K562 (cell line): ENCODE measurements around the gene VEGFB. TPM values are rescaled to one million over a fixed set of nuclear protein-coding genes. Genes with fewer than 3 reads are reported as not detected.

Experiments
- ATAC-seq: fragments of 200-7000 bp; cut with Tn5 transposase; 3 replicates; pipeline ENCODE4 v1.9.1; 2020; ENCODE audit warnings: moderate library complexity
- BruUV-seq: library from RNA; stranded (reverse); fragments of 400-500 nt; replicated peaks from 2 replicates; lab custom pipeline; 2021; lab: Mats Ljungman, UMichigan
- CTCF ChIA-PET: fragments of 300-600 bp; formaldehyde crosslinking; extraction: SDS; loops from one replicate; lab custom pipeline; 2021; ENCODE audit warnings: low intra/inter-chr PET ratio; lab: Yijun Ruan, JAX
- POLR2A ChIA-PET: fragments of 300-600, 350-650 bp; sonication (Branson Sonifier 250); formaldehyde crosslinking; extraction: SDS; loops from one replicate; lab custom pipeline; 2021; ENCODE audit warnings: antibody characterized with exemption, inconsistent platforms; lab: Yijun Ruan, JAX
- DNase-seq, 4 experiments: peaks; one replicate each; pipeline versions ENCODE4 v3.0.0 to v3.0.0-alpha.2; 2011 to 2018; ENCODE audit warnings: low spot score in 3 of 4, mixed read lengths in 3 of 4; ENCODE audit errors: extremely low read depth in 1 of 4
- FAIRE-seq: peaks from 2 replicates; lab custom pipeline; 2011; peaks lifted over from hg19 to GRCh38; lab: Jason Lieb, UNC
- H2AFZ ChIP-seq: 2 replicates; pipeline ENCODE4 v1.6.0; 2011; ENCODE audit warnings: low read depth, low read length, control low read depth, inconsistent platforms
- H3K27ac ChIP-seq: fragments of 200-600 bp; 3 replicates; pipeline ENCODE4 v1.8.0; 2011; ENCODE audit warnings: low read depth, mild to moderate bottlenecking, control low read depth, inconsistent platforms, low read length, moderate library complexity, mixed read lengths; ENCODE audit errors: extremely low read depth
- H3K27me3 ChIP-seq, 2 experiments: fragments of 300-600 bp in 1 of 2; 2 replicates in 1 of 2; 3 replicates in 1 of 2; pipeline versions ENCODE4 v1.6.0 to v1.8.0; 2011; ENCODE audit warnings: inconsistent platforms in 2 of 2, low read length in 2 of 2, mild to moderate bottlenecking in 1 of 2, mixed read lengths in 1 of 2, moderate library complexity in 1 of 2; ENCODE audit not compliant: control insufficient read depth in 2 of 2, insufficient read depth in 2 of 2
- H3K36me3 ChIP-seq: fragments of 300-600 bp; 3 replicates; pipeline ENCODE4 v1.8.0; 2011; ENCODE audit warnings: mild to moderate bottlenecking, low read length, inconsistent platforms; ENCODE audit not compliant: control insufficient read depth, insufficient read depth
- H3K4me1 ChIP-seq, 2 experiments: fragments of 200-600 bp in 1 of 2; replicated peaks in 1 of 2; 2 replicates in 1 of 2; 3 replicates in 1 of 2; pipeline versions ENCODE4 v1.5.1 to v1.8.0; 2011; ENCODE audit warnings: inconsistent platforms in 2 of 2, low read length in 2 of 2, mild to moderate bottlenecking in 1 of 2, mixed read lengths in 1 of 2, moderate library complexity in 1 of 2; ENCODE audit not compliant: control insufficient read depth in 2 of 2, insufficient read depth in 2 of 2
- H3K4me2 ChIP-seq: 2 replicates; pipeline ENCODE4 v1.6.1; 2011; ENCODE audit warnings: low read length, control low read depth, inconsistent platforms, mixed read lengths; ENCODE audit not compliant: insufficient read depth
- H3K4me3 ChIP-seq: fragments of 200-600 bp; sonication (generic), shearing (Covaris generic); 2 replicates; pipeline ENCODE4 v1.5.1; 2016; ENCODE audit warnings: control low read depth, inconsistent platforms
- H3K79me2 ChIP-seq: fragments of 200-600 bp; 3 replicates; pipeline ENCODE4 v1.8.0; 2011; ENCODE audit warnings: low read length, inconsistent platforms; ENCODE audit not compliant: control insufficient read depth, insufficient read depth
- H3K9ac ChIP-seq, 2 experiments: 2 replicates each; pipeline versions ENCODE4 v1.6.0 to v1.6.1; 2011; ENCODE audit warnings: low read depth in 2 of 2, low read length in 2 of 2, control low read depth in 1 of 2, inconsistent platforms in 1 of 2, mild to moderate bottlenecking in 1 of 2, mixed read lengths in 1 of 2; ENCODE audit not compliant: insufficient read depth in 1 of 2
- H3K9me1 ChIP-seq: one replicate; pipeline ENCODE4 v1.6.0; 2011; ENCODE audit warnings: inconsistent platforms, mild to moderate bottlenecking, low read length, moderate library complexity; ENCODE audit not compliant: control insufficient read depth, insufficient read depth
- H3K9me3 ChIP-seq: replicated peaks from 2 replicates; pipeline ENCODE4 v1.5.1; 2011; ENCODE audit warnings: low read depth, low read length, inconsistent platforms; ENCODE audit not compliant: control insufficient read depth, insufficient read depth
- H4K20me1 ChIP-seq: replicated peaks from 2 replicates; pipeline ENCODE4 v1.6.1; 2011; ENCODE audit warnings: low read length, inconsistent platforms, mixed read lengths; ENCODE audit not compliant: control insufficient read depth, insufficient read depth
- CBX8 ChIP-seq: fragments of 200-600 bp; sonication (generic); IDR thresholded peaks from 2 replicates; pipeline ENCODE4 v1.6.1; 2012; ENCODE audit warnings: borderline replicate concordance, mixed run types, low read depth, mild to moderate bottlenecking, moderate library complexity, mixed read lengths, low read length, control low read depth, inconsistent platforms; ENCODE audit not compliant: poor library complexity, severe bottlenecking; ENCODE audit errors: extremely low read depth
- CHAMP1 ChIP-seq: fragments of 450-650 bp; IDR thresholded peaks from 2 replicates; pipeline ENCODE4 v1.6.1; 2016; ENCODE audit warnings: mild to moderate bottlenecking
- HOMEZ ChIP-seq: fragments of 250-450 bp; sonication (Bioruptor Pico); IDR thresholded peaks from 2 replicates; pipeline ENCODE4 v1.4.0; 2020; ENCODE audit warnings: mild to moderate bottlenecking, moderate library complexity
- MCM7 ChIP-seq, 2 experiments: fragments of 450-650 bp; IDR thresholded peaks; 2 replicates each; pipeline ENCODE4 v1.6.1; 2016 to 2018
- POLR2B ChIP-seq: fragments of 450-650 bp; IDR thresholded peaks from 2 replicates; pipeline ENCODE4 v1.6.1; 2018; ENCODE audit warnings: low read depth; ENCODE audit not compliant: partially characterized antibody
- POU5F1 ChIP-seq: fragments of 150-350 bp; IDR thresholded peaks from 2 replicates; pipeline ENCODE4 v1.6.1; 2014; ENCODE audit warnings: borderline replicate concordance, low read length, low read depth, mild to moderate bottlenecking; ENCODE audit not compliant: partially characterized antibody
- RBM15 ChIP-seq: fragments of 200-400 bp; formaldehyde crosslinking; IDR thresholded peaks from 2 replicates; pipeline ENCODE4 v1.6.1; 2018; ENCODE audit warnings: mild to moderate bottlenecking, low read length, moderate library complexity; ENCODE audit not compliant: insufficient read depth
- SMAD2 ChIP-seq: fragments of 150-350 bp; IDR thresholded peaks from 2 replicates; pipeline ENCODE4 v1.6.1; 2014; ENCODE audit warnings: low read depth, mild to moderate bottlenecking, low read length
- TBL1XR1 ChIP-seq, 2 experiments: IDR thresholded peaks; 2 replicates each; pipeline ENCODE4 v1.6.1; 2012; ENCODE audit warnings: improper control_type of control experiment in 2 of 2, low read length in 2 of 2, mild to moderate bottlenecking in 1 of 2
- ZNF512 ChIP-seq: IDR thresholded peaks from 2 replicates; pipeline ENCODE4 v1.6.1; 2016; ENCODE audit warnings: missing genetic modification characterization, missing compliant biosample characterization
- ZNF561 ChIP-seq: fragments of 450-650 bp; formaldehyde crosslinking; conservative IDR thresholded peaks from 2 replicates; pipeline ENCODE4 v1.4.0; 2020; ENCODE audit warnings: mild to moderate bottlenecking, moderate library complexity
- ZNF639 ChIP-seq, 2 experiments: fragments of 200-800 bp in 1 of 2; sonication (Bioruptor generic) in 1 of 2; sonication (generic) in 1 of 2; formaldehyde crosslinking in 1 of 2; IDR thresholded peaks in 1 of 2; conservative IDR thresholded peaks in 1 of 2; 2 replicates each; pipeline versions ENCODE4 v1.5.0 to v1.6.1; 2016 to 2020; ENCODE audit warnings: missing compliant biosample characterization in 1 of 2, missing genetic modification characterization in 1 of 2, missing genetic modification reagents in 1 of 2
- ZNF717 ChIP-seq: fragments of 250-450 bp; sonication (Bioruptor Pico); IDR thresholded peaks from 2 replicates; pipeline ENCODE4 v1.5.0; 2021
- WGBS: fragments of 100-300 bp; shearing (Covaris generic); methylation state at CpG from one replicate; pipeline ENCODE4 v1.1.6; 2016; ENCODE audit warnings: low coverage, mixed read lengths; ENCODE audit not compliant: insufficient coverage; ENCODE audit errors: missing lambda C conversion rate; 5-methylcytosine and 5-hydroxymethylcytosine counted together
- in situ Hi-C: fragments of 300-500 bp; cut with MboI; formaldehyde crosslinking; loops from 4 replicates; pipeline ENCODE4 v1.15.0; 2018; ENCODE audit warnings: inconsistent platforms, mixed read lengths
- intact Hi-C: fragments of 100-400 bp; cut with micrococcal nuclease; formaldehyde crosslinking; loops from 2 replicates; pipeline ENCODE4 v1.14.2; 2022
- polyA plus RNA-seq, 8 experiments: library from polyadenylated mRNA; depleted of rRNA in 4 of 8; stranded (reverse) in 5 of 8; unstranded in 3 of 8; fragments of >200 nt; fragmentation: Nextera tagmentation in 2 of 8; fragmentation: Illumina TruSeq in 1 of 8; extraction: Ambion mirVana in 2 of 8; extraction: Trizol in 1 of 8; gene quantifications; 2 replicates each; pipeline versions ENCODE4 v1.2.1 to v1.2.3, GENCODE V29; 2011 to 2014; ENCODE audit warnings: inconsistent platforms in 1 of 8, missing spikeins in 1 of 8
- total RNA-seq, 7 experiments: library from RNA; depleted of rRNA in 6 of 7; stranded (reverse); fragments of >200 nt in 6 of 7; fragmentation: Illumina TruSeq in 2 of 7; extraction: Trizol in 2 of 7; gene quantifications; 2 replicates each; pipeline versions ENCODE4 v1.2.1 to v1.2.3, GENCODE V29; 2011 to 2021; ENCODE audit warnings: low replicate concordance in 1 of 7

VEGFB gene
- total and polyA plus RNA-seq, 9 of the 15 experiments (the other 6 are each of a cell fraction or from before 2014, with no cell fraction given) = 11.0 to 83.4 (median 25.7) TPM

DNA sequence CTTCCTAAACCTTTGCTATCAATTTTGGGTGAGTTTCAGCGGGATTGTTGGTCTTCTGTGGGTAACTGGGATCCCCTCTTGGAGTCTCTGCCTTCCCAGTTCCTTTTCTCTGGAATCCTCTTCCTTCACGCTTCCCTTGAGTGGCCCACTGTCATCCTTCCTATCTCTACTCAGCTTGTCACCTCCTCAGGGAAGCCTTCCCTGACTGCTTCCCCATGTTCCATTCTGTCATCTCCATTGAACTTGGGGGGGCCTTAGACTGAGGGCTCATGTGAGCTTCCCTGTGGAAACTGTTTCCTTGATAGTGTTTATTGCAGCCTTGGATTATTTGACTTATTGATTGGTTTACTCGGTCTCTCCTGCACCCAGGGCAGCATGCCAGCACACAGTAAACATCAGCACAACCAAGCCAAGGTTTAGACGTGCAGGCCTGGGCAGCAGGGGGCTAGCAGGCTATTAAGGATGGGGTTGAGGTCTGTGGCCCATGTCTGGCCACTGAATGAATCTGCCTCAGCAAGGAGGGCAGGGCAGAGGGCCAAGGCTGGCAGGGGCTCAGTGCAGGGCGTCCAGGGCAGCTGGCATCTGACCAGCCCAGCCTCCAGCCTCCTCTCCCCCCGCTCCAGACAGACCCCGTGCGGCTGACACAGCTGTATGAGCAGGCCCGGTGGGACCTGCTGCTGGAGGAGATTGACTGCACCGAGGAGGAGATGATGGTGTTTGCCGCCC lies 15.6 kb upstream of the VEGFB start:
- ATAC-seq = no peak
- H3K9me1 ChIP-seq = no peaks in the 10 kb centered on the region
- H3K4me3 ChIP-seq = no peak overlapping the region
- intact Hi-C loops (no loop called here), in situ Hi-C loops (no loop called here)
- H2AFZ ChIP-seq = no peak overlapping the region
- H3K27ac ChIP-seq = no peak overlapping the region
- H3K4me1 ChIP-seq = peaks cover 0 to 25% of the 10 kb centered on the region in 2 experiments; a peak in 2 of 5 replicates
- H4K20me1 ChIP-seq = no peaks in the 10 kb centered on the region
- no peak for FAIRE-seq
- POLR2A ChIA-PET = interaction anchor here (0.6 to 7.0 kb wide), 4 partner anchors 8 to 46 kb away, joined by 4 to 57 read pairs (median 14); partner anchors contain the start of genes FERMT3, NUDT22 and TRPT1
- H3K9me3 ChIP-seq = no peaks in the 10 kb centered on the region
- no peaks in the 10 kb centered on the region for H3K27me3 ChIP-seq
- no peaks in the 10 kb centered on the region for H3K79me2 ChIP-seq
- peaks cover 82% of the 10 kb centered on the region for H3K36me3 ChIP-seq
- WGBS = 88% methylated on average over 11 of the region's 11 CpGs
- BruUV-seq = no TSS peak
- H3K4me2 ChIP-seq = no peak overlapping the region
- CTCF ChIA-PET = no interaction called here
- H3K9ac ChIP-seq = no peak overlapping the region
- no peak for DNase-seq
- no peak for TF ChIP-seq ZNF512 (tag)
- TF ChIP-seq CHAMP1 = no peak
- no peak for TF ChIP-seq TBL1XR1 (IDR thresholded peaks at IDR 0.05; ENCODE audit: low read length in 2 of 2)
- no peak for TF ChIP-seq MCM7 (IDR thresholded peaks at IDR 0.05)
- no peak for TF ChIP-seq CBX8
- TF ChIP-seq POLR2B = peak; percentile 19
- TF ChIP-seq POU5F1 = no peak
- TF ChIP-seq ZNF717 (CRISPR knock-in tag) = no peak
- no peak for TF ChIP-seq HOMEZ (CRISPR knock-in tag)
- TF ChIP-seq ZNF561 (CRISPR knock-in tag) = no peak
- no peak for TF ChIP-seq RBM15
- TF ChIP-seq ZNF639 (CRISPR knock-in tag; conservative IDR thresholded peaks at IDR 0.05 in 1 of 2, IDR thresholded peaks at IDR 0.05 in 1 of 2) = no peak
- no peak for TF ChIP-seq SMAD2
